Upper lobe of left lung (tissue), 4 donors: ENCODE measurements around the gene SUGT1.

Experiments
- EP300 ChIP-seq, 4 donors: sonication (generic); formaldehyde crosslinking; IDR thresholded peaks; one replicate each; pipeline ENCODE4 v1.5.1; 2017; ENCODE audit warnings: antibody characterized with exemption in 4 of 4, control low read depth in 2 of 4
- POLR2A ChIP-seq, 4 donors: fragments of 450-650 bp; IDR thresholded peaks; one replicate each; pipeline ENCODE4 v1.5.1; 2016 to 2017; ENCODE audit warnings: antibody characterized with exemption in 4 of 4, mild to moderate bottlenecking in 2 of 4
- POLR2AphosphoS5 ChIP-seq, 2 donors: sonication (generic); formaldehyde crosslinking; IDR thresholded peaks; one replicate each; pipeline ENCODE4 v1.5.1; 2017; ENCODE audit warnings: antibody characterized with exemption in 2 of 2

- TF ChIP-seq EP300 (IDR thresholded peaks at IDR 0.05) (no peak), POLR2AphosphoS5 (IDR thresholded peaks at IDR 0.05) (no peak), POLR2A (IDR thresholded peaks at IDR 0.05) (no peak)
Measured at GRCh38 chr13:52743569-52743968, 90.9 kb downstream of the SUGT1 start.
